Glutamatergic neuron (in vitro differentiated cells): Measurements from ENCODE around the gene ANTXR2. TPM values are rescaled to one million over a fixed set of nuclear protein-coding genes. Genes with fewer than 3 reads are reported as not detected.
"Not testable (repeated sequence)": the region's sequence is repeated elsewhere in the genome, so short reads cannot be mapped to it uniquely, and the experiment has no call there.

Experiments used
- DNase-seq: peaks from one replicate; pipeline ENCODE4 v3.0.0; 2022
- H3K27ac Mint-ChIP-seq: one replicate; pipeline ENCODE4 v1.8.0; 2020; ENCODE audit warnings: mild to moderate bottlenecking, mixed read lengths, inconsistent platforms; ENCODE audit not compliant: unreplicated experiment
- H3K27me3 Mint-ChIP-seq: one replicate; pipeline ENCODE4 v1.8.0; 2020; ENCODE audit warnings: mild to moderate bottlenecking, moderate library complexity, mixed read lengths, inconsistent platforms; ENCODE audit not compliant: unreplicated experiment
- H3K36me3 Mint-ChIP-seq: one replicate; pipeline ENCODE4 v1.8.0; 2020; ENCODE audit warnings: mild to moderate bottlenecking, mixed read lengths, inconsistent platforms; ENCODE audit not compliant: unreplicated experiment
- H3K4me1 Mint-ChIP-seq: one replicate; pipeline ENCODE4 v1.8.0; 2020; ENCODE audit warnings: mild to moderate bottlenecking, low read depth, mixed read lengths, inconsistent platforms; ENCODE audit not compliant: unreplicated experiment
- H3K4me3 Mint-ChIP-seq: one replicate; pipeline ENCODE4 v1.8.0; 2020; ENCODE audit warnings: mild to moderate bottlenecking, mixed read lengths, inconsistent platforms; ENCODE audit not compliant: unreplicated experiment
- H3K9me3 Mint-ChIP-seq: one replicate; pipeline ENCODE4 v1.8.0; 2020; ENCODE audit warnings: mild to moderate bottlenecking, moderate library complexity, mixed read lengths, inconsistent platforms; ENCODE audit not compliant: unreplicated experiment
- total RNA-seq: library from RNA; stranded (reverse); fragmentation: NEBNext Ultra II Directional; extraction: Animal tissue kit (Norgen Biotek cat#: 25700); gene quantifications from one replicate; pipeline ENCODE4 v1.2.1, GENCODE V29; 2021; ENCODE audit not compliant: unreplicated experiment
- TF ChIP-seq, protein P1 (sequence below): fragments of 200-600 bp; sonication (generic); IDR thresholded peaks from one replicate; pipeline ENCODE4 v1.5.0; 2021; ENCODE audit not compliant: partially characterized antibody, unreplicated experiment

ANTXR2 gene
- total RNA-seq, 1 donor from 2014 or later: 47.8 TPM

DNA sequence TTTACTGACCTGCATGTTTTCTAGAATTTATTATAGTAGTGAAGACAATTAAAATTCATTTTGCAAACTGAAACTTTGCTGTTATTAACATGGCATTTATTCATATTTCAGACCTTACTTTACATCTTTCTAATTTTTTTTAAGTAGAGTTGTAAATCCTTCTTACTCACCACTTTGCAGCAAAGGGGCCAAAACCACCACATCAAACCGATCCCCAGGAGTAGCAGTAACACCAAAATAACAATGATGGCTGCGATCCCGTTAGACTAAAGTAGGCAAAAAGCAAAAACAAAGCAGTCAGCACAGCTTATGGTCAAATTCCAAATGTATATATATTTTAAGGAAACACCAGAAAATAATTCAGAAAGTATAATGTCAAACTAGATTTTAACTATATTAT is 64.7 kb downstream of the ANTXR2 start:
- Mint-ChIP-seq H3K27me3 (no peaks in the 10 kb centered on the region), H3K4me3 (no peak overlapping the region), H3K9me3 (peaks cover 2% of the 10 kb centered on the region), H3K36me3 (peaks cover 13% of the 10 kb centered on the region), H3K27ac (no peak overlapping the region), H3K4me1 (no peaks in the 10 kb centered on the region)
- TF ChIP-seq, protein P1, sequence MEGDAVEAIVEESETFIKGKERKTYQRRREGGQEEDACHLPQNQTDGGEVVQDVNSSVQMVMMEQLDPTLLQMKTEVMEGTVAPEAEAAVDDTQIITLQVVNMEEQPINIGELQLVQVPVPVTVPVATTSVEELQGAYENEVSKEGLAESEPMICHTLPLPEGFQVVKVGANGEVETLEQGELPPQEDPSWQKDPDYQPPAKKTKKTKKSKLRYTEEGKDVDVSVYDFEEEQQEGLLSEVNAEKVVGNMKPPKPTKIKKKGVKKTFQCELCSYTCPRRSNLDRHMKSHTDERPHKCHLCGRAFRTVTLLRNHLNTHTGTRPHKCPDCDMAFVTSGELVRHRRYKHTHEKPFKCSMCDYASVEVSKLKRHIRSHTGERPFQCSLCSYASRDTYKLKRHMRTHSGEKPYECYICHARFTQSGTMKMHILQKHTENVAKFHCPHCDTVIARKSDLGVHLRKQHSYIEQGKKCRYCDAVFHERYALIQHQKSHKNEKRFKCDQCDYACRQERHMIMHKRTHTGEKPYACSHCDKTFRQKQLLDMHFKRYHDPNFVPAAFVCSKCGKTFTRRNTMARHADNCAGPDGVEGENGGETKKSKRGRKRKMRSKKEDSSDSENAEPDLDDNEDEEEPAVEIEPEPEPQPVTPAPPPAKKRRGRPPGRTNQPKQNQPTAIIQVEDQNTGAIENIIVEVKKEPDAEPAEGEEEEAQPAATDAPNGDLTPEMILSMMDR: no peak
- DNase-seq: no peak

DNA sequence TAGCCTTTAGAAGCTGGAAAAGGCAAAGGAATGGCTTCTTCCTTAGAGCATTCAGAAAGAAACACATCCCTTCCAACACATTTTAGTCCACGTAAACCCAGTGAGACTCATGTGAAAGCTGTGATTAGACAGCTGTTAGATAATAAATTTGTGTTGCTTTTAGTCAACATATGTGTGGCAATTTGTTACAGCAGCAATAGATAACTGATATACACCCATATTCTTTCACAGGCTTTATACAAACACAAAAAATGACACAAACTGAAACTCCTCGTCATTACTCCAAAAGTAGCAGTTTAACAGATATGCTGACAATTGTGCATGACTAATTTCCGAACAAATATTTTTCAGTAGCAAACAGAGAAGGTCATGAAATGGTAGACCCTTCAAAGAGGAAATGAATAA is 65.3 kb downstream of the ANTXR2 start:
- TF ChIP-seq, protein P1: no peak
- no peak overlapping the region for H3K4me3 Mint-ChIP-seq
- no peak for DNase-seq
- no peaks in the 10 kb centered on the region for H3K4me1 Mint-ChIP-seq
- H3K36me3 Mint-ChIP-seq: peaks cover 13% of the 10 kb centered on the region
- no peaks in the 10 kb centered on the region for H3K27me3 Mint-ChIP-seq
- no peak overlapping the region for H3K27ac Mint-ChIP-seq
- H3K9me3 Mint-ChIP-seq: peaks cover 2% of the 10 kb centered on the region

DNA sequence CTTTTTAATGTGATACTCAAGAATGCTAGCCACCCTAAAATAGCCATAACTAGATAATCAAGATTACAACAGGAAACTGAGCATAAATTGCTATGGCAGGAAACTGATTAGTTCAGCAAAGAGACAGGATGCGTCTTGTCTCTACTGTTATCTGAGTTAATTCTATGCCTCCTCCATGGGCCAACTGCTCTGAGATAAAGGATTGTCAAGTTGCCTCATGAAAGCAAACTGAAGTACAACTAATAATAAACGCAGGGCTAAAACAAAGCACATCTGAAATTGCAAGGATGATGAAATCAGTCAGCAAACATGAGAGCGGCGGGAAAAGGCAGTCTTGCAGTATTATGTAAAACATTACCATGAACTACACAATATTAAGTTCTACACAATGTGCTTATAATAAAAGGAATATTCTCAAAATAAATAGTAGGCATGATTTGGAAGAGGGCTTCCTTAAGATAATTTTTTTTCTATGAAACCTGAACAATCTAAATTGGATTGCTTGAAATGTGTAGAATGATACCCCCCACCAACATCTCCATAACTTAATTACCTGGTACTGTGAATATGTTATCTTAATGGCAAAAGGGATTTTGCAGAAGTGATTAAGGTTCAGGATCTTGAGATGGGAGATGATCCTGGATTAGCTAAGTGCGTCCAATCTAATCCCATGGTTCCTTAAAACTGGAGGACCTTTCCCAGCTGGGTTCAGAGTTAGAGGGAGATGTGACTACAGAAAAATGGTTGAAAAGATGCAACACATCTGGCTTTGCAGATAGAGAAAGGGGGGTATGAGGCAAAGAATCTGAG is 65.9 kb downstream of the ANTXR2 start:
- Mint-ChIP-seq H3K36me3 (peaks cover 13% of the 10 kb centered on the region), H3K27ac (no peak overlapping the region), H3K4me3 (no peak overlapping the region)

DNA sequence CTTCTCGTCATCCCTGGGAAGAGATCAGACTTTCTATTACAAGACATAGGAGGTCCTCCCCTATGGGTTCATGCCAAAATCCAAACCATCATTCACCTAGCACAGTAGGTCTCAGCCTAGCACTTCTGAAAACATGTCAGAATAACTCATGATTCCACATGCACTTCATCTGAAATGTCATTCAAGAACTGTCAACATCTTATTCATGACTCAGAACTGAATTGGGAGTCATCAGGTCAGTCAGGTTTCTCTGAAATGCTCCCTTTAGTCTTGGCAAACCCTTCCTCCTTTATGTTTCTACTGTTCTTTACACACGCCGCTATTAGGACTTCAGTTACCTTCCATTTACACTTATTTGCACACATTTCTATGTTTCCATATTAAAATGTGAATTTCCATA is 67.2 kb downstream of the ANTXR2 start:
- TF ChIP-seq, protein P1: no peak
- H3K27me3 Mint-ChIP-seq: no peaks in the 10 kb centered on the region
- no peak for DNase-seq
- peaks cover 13% of the 10 kb centered on the region for H3K36me3 Mint-ChIP-seq
- peaks cover 6% of the 10 kb centered on the region for H3K9me3 Mint-ChIP-seq
- H3K27ac Mint-ChIP-seq: no peak overlapping the region
- no peak overlapping the region for H3K4me3 Mint-ChIP-seq
- H3K4me1 Mint-ChIP-seq: no peaks in the 10 kb centered on the region

More for the DNA sequence above, 65.9 kb downstream of the ANTXR2 start:
- TF ChIP-seq, protein P1: no peak
- DNase-seq: no peak
- no peaks in the 10 kb centered on the region for H3K27me3 Mint-ChIP-seq
- H3K4me1 Mint-ChIP-seq: no peaks in the 10 kb centered on the region
- peaks cover 2% of the 10 kb centered on the region for H3K9me3 Mint-ChIP-seq

DNA sequence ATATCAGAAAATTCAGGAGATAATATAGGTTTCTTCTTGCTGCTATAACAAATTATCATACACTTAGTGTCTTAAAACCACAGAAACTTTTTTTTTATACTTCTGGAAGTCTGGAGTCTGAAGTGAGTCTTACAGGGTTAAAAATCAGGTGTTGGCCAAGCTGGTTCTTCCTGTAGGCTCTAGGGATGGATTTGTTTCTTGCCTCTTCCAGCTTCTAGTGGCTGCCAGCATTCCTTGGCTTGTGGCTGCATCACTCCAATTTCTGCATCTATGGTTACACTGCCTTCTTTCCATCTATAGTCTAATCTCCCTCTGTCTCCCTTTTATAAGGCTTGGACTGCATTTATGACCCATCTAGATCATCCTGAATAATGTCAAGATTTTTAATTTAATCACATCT is 68.7 kb downstream of the ANTXR2 start:
- Mint-ChIP-seq H3K27me3 (no peaks in the 10 kb centered on the region), H3K9me3 (peaks cover 6% of the 10 kb centered on the region), H3K4me3 (no peak overlapping the region), H3K4me1 (no peaks in the 10 kb centered on the region), H3K36me3 (peaks cover 13% of the 10 kb centered on the region), H3K27ac (no peak overlapping the region)
- TF ChIP-seq, protein P1: no peak
- DNase-seq: no peak

DNA sequence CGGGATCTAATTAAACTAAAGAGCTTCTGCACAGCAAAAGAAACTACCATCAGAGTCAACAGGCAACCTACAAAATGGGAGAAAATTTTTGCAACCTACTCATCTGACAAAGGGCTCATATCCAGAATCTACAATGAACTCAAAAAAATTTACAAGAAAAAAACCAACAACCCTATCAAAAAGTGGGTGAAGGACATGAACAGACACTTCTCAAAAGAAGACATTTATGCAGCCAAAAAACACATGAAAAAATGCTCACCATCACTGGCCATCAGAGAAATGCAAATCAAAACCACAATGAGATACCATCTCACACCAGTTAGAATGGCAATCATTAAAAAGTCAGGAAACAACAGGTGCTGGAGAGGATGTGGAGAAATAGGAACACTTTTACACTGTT is 70.5 kb downstream of the ANTXR2 start:
- H3K4me1 Mint-ChIP-seq, H3K9me3 Mint-ChIP-seq, H3K27me3 Mint-ChIP-seq, H3K27ac Mint-ChIP-seq, DNase-seq, H3K4me3 Mint-ChIP-seq: not testable (repeated sequence)
- peaks cover 13% of the 10 kb centered on the region for H3K36me3 Mint-ChIP-seq

DNA sequence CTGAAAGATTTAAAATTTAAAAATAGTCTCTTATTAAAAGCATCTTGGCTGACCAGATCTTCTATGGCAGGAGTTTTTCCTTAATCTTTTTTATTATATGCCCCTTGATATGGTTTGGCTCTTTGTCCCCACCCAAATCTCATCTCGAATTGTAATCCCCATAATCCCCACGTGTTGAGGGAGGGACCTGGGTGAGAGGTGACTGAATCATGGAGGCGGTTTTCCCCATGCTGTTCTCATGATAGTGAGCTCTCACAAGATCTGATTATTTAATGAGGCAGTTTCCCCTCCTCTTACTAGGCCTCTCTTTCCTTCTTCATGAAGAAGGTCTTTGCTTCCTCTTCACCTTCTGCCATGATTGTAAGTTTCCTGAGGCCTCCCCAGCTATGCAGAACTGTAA is 74.0 kb downstream of the ANTXR2 start:
- not testable (repeated sequence) for H3K36me3 Mint-ChIP-seq, H3K9me3 Mint-ChIP-seq, DNase-seq, H3K4me3 Mint-ChIP-seq, H3K27me3 Mint-ChIP-seq, H3K4me1 Mint-ChIP-seq, H3K27ac Mint-ChIP-seq
